ENCODE results near the gene ASB13.

The ASB13 gene

GRCh38 chr10:5668429-5668828, 2.0 kb upstream of the ASB13 start:
- DNase-seq, result no peak

- DNase-seq, result no peak
Observed at GRCh38 chr10:5666841-5667630, 641 bp upstream of the ASB13 start.

DNA sequence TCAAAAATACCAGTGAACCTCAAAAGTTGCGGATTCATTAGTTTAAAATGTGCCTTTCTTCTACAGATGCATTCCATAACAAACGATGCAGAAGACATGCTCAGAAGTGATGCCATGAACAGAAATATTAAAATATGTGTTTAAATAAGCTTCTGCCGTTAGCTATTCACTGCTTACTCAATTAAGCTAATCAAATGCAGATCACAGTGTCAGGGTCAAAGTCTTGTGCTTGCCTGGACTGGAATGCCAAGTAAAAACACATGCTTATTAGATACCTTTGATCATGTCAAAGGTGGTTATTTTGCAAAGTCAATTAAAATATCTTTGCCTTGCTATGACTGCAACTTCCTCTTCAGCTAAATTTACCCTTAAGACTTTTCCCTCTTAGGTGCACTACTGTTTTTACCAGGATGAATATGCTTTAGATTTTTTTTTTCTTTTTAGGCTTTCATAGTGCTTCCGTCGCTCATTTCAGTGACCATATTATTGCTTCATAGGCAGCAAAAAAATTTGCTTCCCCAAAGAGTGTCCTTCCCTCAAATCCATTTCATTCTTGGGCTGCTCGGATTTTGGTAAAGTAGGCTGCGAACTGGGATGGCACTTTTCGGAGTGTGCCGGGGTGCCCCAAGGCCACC, 905 bp downstream of the ASB13 start:
- no peak for DNase-seq

DNA sequence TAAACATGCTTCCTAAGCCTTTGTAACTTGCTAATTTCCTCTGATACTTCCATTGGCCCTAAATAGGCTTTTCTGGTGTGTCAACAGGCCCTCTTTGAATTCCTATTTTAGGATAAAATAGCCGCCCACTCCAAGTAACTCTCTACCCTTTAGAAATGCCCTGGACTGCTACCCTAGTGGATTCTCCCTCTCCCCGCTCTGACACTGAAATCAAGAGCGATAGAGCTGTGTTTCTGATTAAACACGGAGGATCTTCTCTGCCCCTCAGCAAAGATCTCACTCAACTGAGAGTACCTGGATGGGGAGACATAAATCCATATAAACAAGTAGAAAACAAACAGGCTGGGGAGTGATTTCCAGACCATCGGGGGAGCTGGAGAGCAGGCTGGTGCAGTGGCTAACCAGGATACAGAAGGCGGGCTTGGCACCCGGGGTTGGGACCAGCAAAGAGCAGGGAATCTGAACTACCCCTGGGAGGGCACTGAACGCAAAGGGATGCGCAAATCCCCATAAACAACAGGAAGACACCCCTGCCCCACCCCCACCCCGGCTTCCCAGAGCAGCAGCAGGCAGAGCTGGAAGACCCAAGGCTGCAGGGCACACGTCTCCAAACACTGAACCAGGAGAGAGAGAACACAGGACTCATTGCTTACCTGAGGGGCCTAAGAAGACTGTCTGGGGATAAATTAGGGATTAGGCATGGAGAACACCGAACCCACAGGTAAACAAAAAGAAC, 2.5 kb downstream of the ASB13 start:
- DNase-seq, result no peak

DNA sequence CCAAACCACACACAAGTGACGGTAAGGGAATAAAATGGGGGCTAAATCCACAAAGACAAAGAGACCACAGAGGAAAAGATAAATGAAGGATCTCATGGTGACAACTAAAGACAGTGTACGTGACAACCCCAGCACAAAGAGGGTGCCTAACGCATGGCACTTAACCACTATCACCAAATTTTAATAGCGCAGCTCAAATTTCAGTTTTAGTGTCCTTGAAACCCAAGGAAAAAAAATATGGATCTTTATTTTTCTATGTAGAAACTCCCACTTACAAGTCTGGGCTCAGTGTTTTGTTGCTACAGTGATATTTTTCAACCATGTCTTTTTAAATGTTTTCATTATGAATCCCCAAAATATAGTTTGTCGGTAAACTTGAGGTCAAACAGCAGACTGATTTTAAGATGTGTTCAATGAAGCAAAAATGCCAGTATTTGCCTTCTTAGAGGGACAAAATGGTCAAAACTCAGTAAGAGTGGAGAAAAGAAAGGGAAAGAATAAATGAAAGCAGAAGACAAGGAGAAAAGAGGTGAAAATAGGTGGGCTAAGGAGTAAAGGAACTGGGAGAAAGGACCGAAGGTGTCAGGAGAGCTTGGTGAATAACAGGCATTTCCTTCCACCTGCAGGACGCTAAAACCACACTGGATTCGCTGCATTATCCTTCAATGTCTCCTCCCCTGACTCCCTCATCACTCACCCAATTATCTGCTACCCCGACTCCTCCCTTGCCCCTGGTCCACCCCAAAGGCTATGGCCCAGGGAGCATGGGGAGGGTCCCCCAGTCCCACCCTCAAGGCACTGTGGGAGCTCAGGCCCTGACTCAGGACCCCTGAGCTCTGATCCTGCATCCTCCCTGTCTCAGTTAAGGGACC, 3.5 kb downstream of the ASB13 start:
- DNase-seq, result no peak

DNA sequence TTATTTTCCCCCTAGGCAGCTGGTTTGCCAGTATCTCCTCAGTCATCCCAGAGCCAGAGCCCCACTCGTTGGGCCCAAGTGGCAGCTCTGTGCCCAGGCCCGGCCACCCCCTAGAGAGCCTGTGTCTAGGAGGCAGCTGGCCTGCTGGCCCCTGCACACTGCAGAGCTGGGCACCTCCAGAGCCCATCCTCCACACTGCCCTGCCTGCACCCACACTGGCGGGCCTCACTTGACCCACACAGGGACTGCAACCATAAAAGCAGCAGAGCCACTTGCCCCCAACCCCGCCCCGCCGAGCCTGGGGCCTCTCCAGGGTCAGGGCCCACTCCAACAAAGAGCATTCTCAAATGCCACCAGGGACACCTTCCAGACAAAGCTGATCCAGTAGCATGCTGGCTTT, 5.4 kb downstream of the ASB13 start:
- DNase-seq, result no peak

DNA sequence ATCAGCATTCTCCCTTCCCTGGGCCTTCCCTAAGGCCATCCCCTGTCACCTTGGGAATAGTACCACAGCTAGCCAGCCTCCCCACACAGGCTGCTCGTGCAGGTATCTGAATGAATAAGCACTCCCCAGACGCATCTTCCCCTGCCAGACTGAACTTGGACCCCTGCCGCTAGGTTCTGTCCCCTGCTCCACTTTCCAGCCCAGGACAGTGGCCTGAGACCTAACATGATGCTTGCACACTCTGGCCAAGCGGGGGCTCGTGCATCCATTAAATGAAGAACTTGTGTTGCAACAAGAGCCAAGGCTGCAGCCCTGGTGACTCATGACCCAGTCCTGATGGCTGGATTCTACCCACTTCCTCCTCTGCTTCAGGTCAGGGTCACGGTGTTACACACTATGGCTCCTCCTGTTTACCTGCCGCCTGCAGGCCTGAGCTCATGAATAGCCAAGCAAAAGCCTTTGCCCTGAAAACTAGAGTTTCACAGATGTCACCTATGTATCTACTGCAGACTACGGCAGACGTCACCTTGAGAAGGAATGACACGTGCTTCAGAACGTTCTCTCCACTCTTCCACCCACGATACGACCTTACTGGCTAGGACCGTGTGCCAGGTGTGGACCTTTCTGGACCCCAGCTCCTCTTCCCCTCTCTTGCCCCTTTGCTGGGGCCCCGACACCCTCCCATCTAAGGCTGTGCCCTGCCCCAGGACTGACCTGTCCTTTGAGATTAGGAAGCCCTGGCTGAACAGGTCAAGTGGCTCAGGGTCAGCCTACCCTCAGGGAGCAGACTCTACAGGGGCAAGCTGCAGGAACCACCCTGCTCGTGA, 6.5 kb downstream of the ASB13 start:
- no peak for DNase-seq

GRCh38 chr10:5658871-5659618, 7.3 kb downstream of the ASB13 start:
- DNase-seq, result no peak

DNA sequence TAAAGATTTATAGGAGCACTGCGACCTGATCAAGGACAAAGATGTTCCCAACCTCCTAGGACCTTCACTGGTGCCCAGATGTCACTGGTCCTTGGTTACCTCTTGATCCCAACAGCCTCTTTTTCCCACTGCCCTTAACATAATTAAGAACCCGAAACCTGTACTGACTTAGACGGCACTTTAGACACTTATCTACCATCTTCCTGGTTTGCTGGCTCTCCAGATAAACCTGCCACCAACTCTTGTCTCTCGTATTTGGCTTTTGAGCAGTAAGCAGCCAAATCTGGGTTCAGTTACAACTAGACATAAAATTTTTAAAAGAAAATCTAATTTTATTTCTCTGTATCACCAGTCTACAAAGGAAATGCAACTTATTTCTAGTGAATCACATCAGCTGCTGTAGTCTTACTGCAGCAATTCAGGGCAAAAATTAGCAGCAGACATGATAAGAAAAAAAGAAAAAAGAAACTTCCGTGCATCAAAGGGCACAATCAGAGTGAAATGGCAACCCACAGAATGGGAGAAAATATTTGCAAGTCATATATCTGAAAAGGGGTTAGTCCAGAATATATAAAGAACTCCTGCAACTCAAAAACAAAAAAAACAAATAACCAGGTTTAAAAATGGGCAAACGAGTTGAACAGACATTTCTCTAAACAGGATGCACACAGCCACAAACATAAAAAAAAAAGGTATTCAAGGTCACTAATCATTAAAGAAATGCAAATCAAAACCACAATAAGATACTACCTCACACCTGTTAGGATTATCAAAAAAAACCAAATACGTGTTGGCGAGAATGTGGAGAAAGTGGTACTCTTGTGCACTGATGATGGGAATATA, 9.4 kb downstream of the ASB13 start:
- DNase-seq, result no peak

- no peak for DNase-seq
Observed at GRCh38 chr10:5655121-5655520, 11.3 kb downstream of the ASB13 start.

DNA sequence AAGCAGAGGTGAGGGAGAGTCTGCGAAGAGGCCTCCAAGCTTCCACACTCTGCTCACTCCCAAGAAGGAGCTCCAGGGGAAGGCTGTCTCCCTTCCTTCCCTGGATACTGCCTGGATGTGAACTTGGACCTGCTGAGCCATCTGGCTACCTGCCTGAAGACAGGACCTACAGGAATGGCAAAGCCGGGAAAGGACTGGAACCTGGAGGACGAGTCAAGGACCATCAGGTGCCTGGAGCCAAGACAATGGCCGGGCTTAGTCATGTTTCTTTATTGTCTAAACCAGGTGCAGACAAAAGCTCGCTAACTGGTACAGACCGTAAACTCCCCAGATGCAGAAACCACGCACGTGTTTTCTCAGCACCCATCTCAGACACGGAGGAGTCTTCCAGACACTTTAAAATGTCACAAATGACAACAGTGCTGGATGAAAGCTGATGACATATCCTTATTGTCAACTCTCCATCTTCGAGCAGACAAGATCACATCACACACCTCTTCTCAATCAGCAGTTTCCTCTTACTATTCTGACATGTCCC, 12.1 kb downstream of the ASB13 start:
- no peak for DNase-seq

DNA sequence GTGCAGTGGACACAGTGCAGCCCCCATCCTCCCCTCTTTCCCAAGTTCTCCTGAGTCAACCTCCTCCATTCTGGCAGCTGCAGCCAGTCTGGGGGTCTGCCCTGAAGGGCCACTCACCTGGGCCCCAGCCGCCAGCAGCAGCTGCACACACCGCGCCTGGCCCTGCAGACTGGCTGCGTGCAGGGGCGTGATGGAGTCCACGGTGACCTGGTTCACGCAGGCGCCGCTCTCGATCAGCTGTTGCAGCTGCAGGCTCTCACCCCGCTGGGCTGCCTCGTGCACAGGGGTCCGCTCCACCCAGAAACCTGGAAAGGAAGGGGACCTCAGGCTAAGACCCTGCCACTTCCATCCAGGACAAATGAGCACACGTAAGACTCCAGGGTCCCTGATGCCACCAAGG, 13.6 kb downstream of the ASB13 start:
- DNase-seq, result no peak

- no peak for DNase-seq
Observed at GRCh38 chr10:5651388-5651764, 15.0 kb downstream of the ASB13 start.

DNA sequence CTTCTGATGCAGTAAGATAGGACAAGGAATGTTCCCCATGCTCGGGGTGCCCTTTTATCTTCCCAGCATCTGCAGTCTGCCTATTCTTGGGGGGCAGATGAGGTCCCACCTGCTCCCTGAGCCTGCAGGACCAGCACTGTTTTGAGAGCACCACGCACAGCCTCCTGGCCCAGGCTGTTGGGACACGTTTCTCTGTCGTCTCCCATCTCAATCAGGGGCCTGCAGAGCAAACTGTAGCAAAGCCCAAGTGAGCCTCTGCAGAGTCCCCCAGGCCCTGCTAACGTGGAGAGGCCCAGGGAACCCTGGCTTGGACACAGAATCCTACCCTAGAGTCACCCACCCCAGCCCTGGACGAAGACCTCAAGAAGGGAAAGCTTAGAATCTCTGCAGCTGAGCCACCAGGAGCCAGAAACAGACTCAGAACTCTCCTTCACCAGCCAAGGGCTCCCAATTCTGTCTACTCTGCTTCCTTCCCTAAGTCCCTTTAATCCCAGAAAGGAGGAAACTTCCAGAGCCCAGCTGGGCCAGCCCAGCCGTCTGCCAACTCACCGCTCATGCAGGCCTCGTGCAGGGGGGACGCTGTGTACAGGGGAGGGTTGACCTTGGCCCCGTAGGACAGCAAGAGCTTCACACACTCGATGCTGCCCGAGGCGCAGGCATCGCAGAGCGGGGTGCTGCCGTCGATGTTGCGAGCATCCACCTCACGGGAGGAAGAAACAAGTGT, 15.6 kb downstream of the ASB13 start:
- DNase-seq, result no peak

DNA sequence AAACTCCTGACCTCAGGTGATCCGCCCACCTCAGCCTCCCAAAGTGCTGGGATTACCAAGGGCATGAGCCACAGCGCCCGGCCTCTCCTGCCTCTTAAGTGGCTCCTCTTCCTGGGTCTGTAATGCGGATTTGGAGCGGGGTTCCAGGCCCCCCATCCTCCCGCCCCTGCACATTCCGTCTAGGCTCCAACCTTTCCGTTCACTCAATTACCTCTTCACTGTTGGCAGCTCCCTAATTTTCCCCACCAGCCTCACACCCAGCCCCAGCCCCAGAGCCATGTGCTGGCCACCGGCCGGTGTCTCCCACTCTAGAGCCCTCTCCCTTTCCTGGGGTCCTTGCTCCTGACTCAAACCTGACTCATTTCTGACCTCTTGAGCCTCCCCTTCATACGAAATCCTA, 16.6 kb downstream of the ASB13 start:
- no peak for DNase-seq

GRCh38 chr10:5648494-5649457, 17.6 kb downstream of the ASB13 start:
- DNase-seq, result no peak

GRCh38 chr10:5647507-5648240, 18.7 kb downstream of the ASB13 start:
- no peak for DNase-seq

Data from DMS153 (cell line).